Measurements from ENCODE around the gene TRIP6. TPM values are rescaled to one million over a fixed set of nuclear protein-coding genes. Genes with fewer than 3 reads are reported as not detected.

Gene TRIP6
- total RNA-seq, 2 donors from 2014 or later = 71.9 to 103 TPM

- Histone ChIP-seq H3K4me1 (ENCODE audit: control insufficient read depth in 1 of 2, low read depth in 2 of 2) (peaks cover 0 to 25% of the 10 kb centered on the region in 2 donors), H3K27me3 (replicated peaks; ENCODE audit: insufficient read depth) (no peaks in the 10 kb centered on the region), H3K9me3 (no peaks in the 10 kb centered on the region), H3K36me3 (peaks cover 69% of the 10 kb centered on the region), H3K4me3 (no peak overlapping the region), H3K27ac (no peak overlapping the region)
- TF ChIP-seq CTCF (IDR thresholded peaks at IDR 0.05) = no peak
- ATAC-seq (ENCODE audit: insufficient number of reproducible peaks, low FRiP score, low read depth) = no peak
- DNase-seq (ENCODE audit: low spot score) = no peak
Measured at GRCh38 chr7:100882201-100882600, 15.0 kb downstream of the TRIP6 start.

GRCh38 chr7:100882785-100883526 is 15.8 kb downstream of the TRIP6 start:
- peaks cover 1 to 20% of the 10 kb centered on the region in 2 donors for H3K4me1 ChIP-seq (ENCODE audit: control insufficient read depth in 1 of 2, low read depth in 2 of 2)
- DNase-seq (ENCODE audit: low spot score) (no peak), ATAC-seq (ENCODE audit: insufficient number of reproducible peaks, low FRiP score, low read depth) (no peak)
- no peaks in the 10 kb centered on the region for H3K27me3 ChIP-seq (replicated peaks; ENCODE audit: insufficient read depth)
- H3K4me3 ChIP-seq = no peak overlapping the region
- peak overlapping the region in 1 of 2 donors; percentile 4 for H3K27ac ChIP-seq
- no peak for TF ChIP-seq CTCF (IDR thresholded peaks at IDR 0.05)
- H3K36me3 ChIP-seq = peaks cover 71% of the 10 kb centered on the region
- H3K9me3 ChIP-seq = no peaks in the 10 kb centered on the region

GRCh38 chr7:100884736-100885439 is 17.7 kb downstream of the TRIP6 start:
- no peaks in the 10 kb centered on the region for H3K9me3 ChIP-seq
- H3K36me3 ChIP-seq = peaks cover 69% of the 10 kb centered on the region
- H3K4me3 ChIP-seq = no peak overlapping the region
- no peak for ATAC-seq (ENCODE audit: insufficient number of reproducible peaks, low FRiP score, low read depth)
- no peak for TF ChIP-seq CTCF (IDR thresholded peaks at IDR 0.05)
- DNase-seq (ENCODE audit: low spot score) = no peak
- peaks cover 9 to 21% of the 10 kb centered on the region in 2 donors for H3K4me1 ChIP-seq (ENCODE audit: control insufficient read depth in 1 of 2, low read depth in 2 of 2)
- no peaks in the 10 kb centered on the region for H3K27me3 ChIP-seq (replicated peaks; ENCODE audit: insufficient read depth)
- no peak overlapping the region for H3K27ac ChIP-seq

- H3K4me3 ChIP-seq = no peak overlapping the region
- ATAC-seq (ENCODE audit: insufficient number of reproducible peaks, low FRiP score, low read depth) (no peak), DNase-seq (ENCODE audit: low spot score) (no peak)
- no peak overlapping the region for H3K27ac ChIP-seq
- peaks cover 9 to 25% of the 10 kb centered on the region in 2 donors for H3K4me1 ChIP-seq (ENCODE audit: control insufficient read depth in 1 of 2, low read depth in 2 of 2)
- no peaks in the 10 kb centered on the region for H3K27me3 ChIP-seq (replicated peaks; ENCODE audit: insufficient read depth)
- no peaks in the 10 kb centered on the region for H3K9me3 ChIP-seq
- H3K36me3 ChIP-seq = peaks cover 67% of the 10 kb centered on the region
- TF ChIP-seq CTCF (IDR thresholded peaks at IDR 0.05) = no peak
Measured at GRCh38 chr7:100885440-100886141, 18.4 kb downstream of the TRIP6 start.
